HAP-1 (cell line): ENCODE results near the gene YWHAH.

Experiments
- DNase-seq, 2 experiments: peaks; one replicate each; pipeline ENCODE4 v3.0.0-alpha.2; 2016 to 2020; ENCODE audit warnings: low spot score in 2 of 2
- H3K27me3 ChIP-seq: fragments of 250-450 bp; sonication (Bioruptor Pico); 2 replicates; pipeline ENCODE4 v1.5.1; 2020; ENCODE audit warnings: low read depth, mild to moderate bottlenecking, moderate library complexity
- H3K36me3 ChIP-seq: fragments of 250-450 bp; sonication (Bioruptor Pico); replicated peaks from 2 replicates; pipeline ENCODE4 v1.5.1; 2020; ENCODE audit warnings: mild to moderate bottlenecking
- H3K4me1 ChIP-seq: fragments of 250-450 bp; sonication (Bioruptor Pico); 2 replicates; pipeline ENCODE4 v1.5.1; 2020; ENCODE audit warnings: mild to moderate bottlenecking
- H3K4me3 ChIP-seq: fragments of 250-450 bp; sonication (Bioruptor Pico); 2 replicates; pipeline ENCODE4 v1.5.1; 2020; ENCODE audit warnings: mild to moderate bottlenecking, moderate library complexity
- H3K9me3 ChIP-seq: fragments of 250-450 bp; sonication (Bioruptor Pico); 2 replicates; pipeline ENCODE4 v1.5.1; 2020; ENCODE audit warnings: mild to moderate bottlenecking, moderate library complexity
- in situ Hi-C: fragments of 300-500 bp; cut with MboI; formaldehyde crosslinking; loops from 3 replicates; pipeline ENCODE4 v1.14.3; 2020; ENCODE audit warnings: low sequenced_read_pairs, inconsistent platforms, mixed read lengths

YWHAH gene

GRCh38 chr22:31911565-31912406 lies 32.5 kb upstream of the YWHAH start:
- no peaks in the 10 kb centered on the region for H3K4me1 ChIP-seq
- no peak for DNase-seq
- in situ Hi-C loops: no loop called here
- no peaks in the 10 kb centered on the region for H3K27me3 ChIP-seq
- H3K9me3 ChIP-seq: no peaks in the 10 kb centered on the region
- H3K36me3 ChIP-seq: no peaks in the 10 kb centered on the region
- no peak overlapping the region for H3K4me3 ChIP-seq

GRCh38 chr22:31912407-31912743 lies 32.0 kb upstream of the YWHAH start:
- no peak for DNase-seq
- Histone ChIP-seq H3K36me3 (no peaks in the 10 kb centered on the region), H3K27me3 (no peaks in the 10 kb centered on the region), H3K4me3 (no peak overlapping the region), H3K4me1 (no peaks in the 10 kb centered on the region), H3K9me3 (no peaks in the 10 kb centered on the region)
- in situ Hi-C loops: no loop called here

GRCh38 chr22:31915586-31915985 lies 28.7 kb upstream of the YWHAH start:
- Histone ChIP-seq H3K9me3 (no peaks in the 10 kb centered on the region), H3K4me1 (no peaks in the 10 kb centered on the region), H3K27me3 (no peaks in the 10 kb centered on the region), H3K36me3 (no peaks in the 10 kb centered on the region), H3K4me3 (no peak overlapping the region)
- in situ Hi-C loops: no loop called here
- no peak for DNase-seq

GRCh38 chr22:31917227-31917921 lies 27.0 kb upstream of the YWHAH start:
- no peaks in the 10 kb centered on the region for H3K4me1 ChIP-seq
- no peaks in the 10 kb centered on the region for H3K9me3 ChIP-seq
- H3K27me3 ChIP-seq: no peaks in the 10 kb centered on the region
- no peaks in the 10 kb centered on the region for H3K36me3 ChIP-seq
- DNase-seq: no peak
- in situ Hi-C loops: no loop called here
- no peak overlapping the region for H3K4me3 ChIP-seq

- no peaks in the 10 kb centered on the region for H3K4me1 ChIP-seq
- no peak overlapping the region for H3K4me3 ChIP-seq
- in situ Hi-C loops: no loop called here
- H3K9me3 ChIP-seq: no peaks in the 10 kb centered on the region
- H3K27me3 ChIP-seq: no peaks in the 10 kb centered on the region
- no peak for DNase-seq
- H3K36me3 ChIP-seq: no peaks in the 10 kb centered on the region
Measured at GRCh38 chr22:31919730-31920129, 24.6 kb upstream of the YWHAH start.

GRCh38 chr22:31920306-31920705 lies 24.0 kb upstream of the YWHAH start:
- Histone ChIP-seq H3K9me3 (no peaks in the 10 kb centered on the region), H3K4me1 (no peaks in the 10 kb centered on the region), H3K4me3 (no peak overlapping the region), H3K36me3 (no peaks in the 10 kb centered on the region), H3K27me3 (no peaks in the 10 kb centered on the region)
- DNase-seq: no peak
- in situ Hi-C loops: no loop called here

GRCh38 chr22:31921106-31921505 lies 23.2 kb upstream of the YWHAH start:
- in situ Hi-C loops: no loop called here
- Histone ChIP-seq H3K4me3 (no peak overlapping the region), H3K27me3 (no peaks in the 10 kb centered on the region), H3K9me3 (no peaks in the 10 kb centered on the region), H3K36me3 (no peaks in the 10 kb centered on the region), H3K4me1 (no peaks in the 10 kb centered on the region)
- no peak for DNase-seq

GRCh38 chr22:31922534-31922933 lies 21.8 kb upstream of the YWHAH start:
- DNase-seq: no peak
- in situ Hi-C loops: no loop called here
- Histone ChIP-seq H3K4me1 (no peaks in the 10 kb centered on the region), H3K9me3 (no peaks in the 10 kb centered on the region), H3K27me3 (no peaks in the 10 kb centered on the region), H3K36me3 (no peaks in the 10 kb centered on the region), H3K4me3 (no peak overlapping the region)

- Histone ChIP-seq H3K9me3 (no peaks in the 10 kb centered on the region), H3K4me3 (no peak overlapping the region), H3K36me3 (no peaks in the 10 kb centered on the region), H3K4me1 (no peaks in the 10 kb centered on the region), H3K27me3 (no peaks in the 10 kb centered on the region)
- DNase-seq: no peak
- in situ Hi-C loops: no loop called here
Measured at GRCh38 chr22:31923136-31923535, 21.2 kb upstream of the YWHAH start.

- H3K9me3 ChIP-seq: no peaks in the 10 kb centered on the region
- in situ Hi-C loops: no loop called here
- no peak overlapping the region for H3K4me3 ChIP-seq
- H3K4me1 ChIP-seq: no peaks in the 10 kb centered on the region
- no peaks in the 10 kb centered on the region for H3K36me3 ChIP-seq
- DNase-seq: no peak
- H3K27me3 ChIP-seq: no peaks in the 10 kb centered on the region
Measured at GRCh38 chr22:31923747-31924146, 20.6 kb upstream of the YWHAH start.

- H3K4me1 ChIP-seq: no peaks in the 10 kb centered on the region
- no peak for DNase-seq
- in situ Hi-C loops: no loop called here
- no peaks in the 10 kb centered on the region for H3K36me3 ChIP-seq
- no peaks in the 10 kb centered on the region for H3K27me3 ChIP-seq
- H3K9me3 ChIP-seq: no peaks in the 10 kb centered on the region
- no peak overlapping the region for H3K4me3 ChIP-seq
Measured at GRCh38 chr22:31925056-31925455, 19.3 kb upstream of the YWHAH start.

GRCh38 chr22:31926024-31926423 lies 18.3 kb upstream of the YWHAH start:
- DNase-seq: no peak
- Histone ChIP-seq H3K36me3 (no peaks in the 10 kb centered on the region), H3K9me3 (no peaks in the 10 kb centered on the region), H3K4me1 (no peaks in the 10 kb centered on the region), H3K4me3 (no peak overlapping the region), H3K27me3 (no peaks in the 10 kb centered on the region)
- in situ Hi-C loops: no loop called here

- no peak overlapping the region for H3K4me3 ChIP-seq
- H3K9me3 ChIP-seq: no peaks in the 10 kb centered on the region
- H3K36me3 ChIP-seq: no peaks in the 10 kb centered on the region
- no peaks in the 10 kb centered on the region for H3K27me3 ChIP-seq
- H3K4me1 ChIP-seq: no peaks in the 10 kb centered on the region
- in situ Hi-C loops: no loop called here
- no peak for DNase-seq
Measured at GRCh38 chr22:31926969-31927368, 17.4 kb upstream of the YWHAH start.

GRCh38 chr22:31927562-31927961 lies 16.8 kb upstream of the YWHAH start:
- in situ Hi-C loops: no loop called here

More at GRCh38 chr22:31927562-31927961, 16.8 kb upstream of the YWHAH start:
- no peak overlapping the region for H3K4me3 ChIP-seq
- H3K27me3 ChIP-seq: no peaks in the 10 kb centered on the region
- H3K4me1 ChIP-seq: no peaks in the 10 kb centered on the region
- H3K9me3 ChIP-seq: no peaks in the 10 kb centered on the region
- no peak for DNase-seq
- H3K36me3 ChIP-seq: no peaks in the 10 kb centered on the region
